ENCODE measurements around the gene TMEM121B. TPM values are rescaled to one million over a fixed set of nuclear protein-coding genes. Genes with fewer than 3 reads are reported as not detected.
"Not testable (repeated sequence)": the region's sequence is repeated elsewhere in the genome, so short reads cannot be mapped to it uniquely, and the experiment has no call there.

Gene TMEM121B
- total RNA-seq = 0.18 TPM

GRCh38 chr22:17121233-17122195 is at the start of gene TMEM121B:
TMEM121B (minus strand) TSS chr22:17121360; CDS start chr22:17121127, 233 bp downstream.
- DNase-seq (ENCODE audit: low spot score) = peak; percentile 57

GRCh38 chr22:17167486-17167885 is 46.3 kb upstream of the TMEM121B start:
- no peak for DNase-seq (ENCODE audit: low spot score)

GRCh38 chr22:17164392-17165024 is 43.3 kb upstream of the TMEM121B start:
- no peak for DNase-seq (ENCODE audit: low spot score)

- no peak for DNase-seq (ENCODE audit: low spot score)
These were observed 41.6 kb upstream of the TMEM121B start for GRCh38 chr22:17162731-17163130.

GRCh38 chr22:17161991-17162390 is 40.8 kb upstream of the TMEM121B start:
- DNase-seq (ENCODE audit: low spot score) = no peak

GRCh38 chr22:17159504-17159951 is 38.4 kb upstream of the TMEM121B start:
- no peak for DNase-seq (ENCODE audit: low spot score)

- DNase-seq (ENCODE audit: low spot score) = peak; percentile 91
These were observed 37.7 kb upstream of the TMEM121B start, which contains the start of gene HDHD5 for GRCh38 chr22:17158568-17159503. HDHD5 (minus strand) TSS chr22:17159277; CDS start chr22:17159251, 26 bp downstream.

- no peak for DNase-seq (ENCODE audit: low spot score)
These were observed 37.0 kb upstream of the TMEM121B start for GRCh38 chr22:17158176-17158567.

- no peak for DNase-seq (ENCODE audit: low spot score)
These were observed 36.6 kb upstream of the TMEM121B start for GRCh38 chr22:17157714-17158113.

- DNase-seq (ENCODE audit: low spot score) = no peak
These were observed 34.8 kb upstream of the TMEM121B start for GRCh38 chr22:17155941-17156340.

GRCh38 chr22:17152971-17153370 is 31.8 kb upstream of the TMEM121B start:
- DNase-seq (ENCODE audit: low spot score) = no peak

- DNase-seq (ENCODE audit: low spot score) = no peak
These were observed 31.2 kb upstream of the TMEM121B start for GRCh38 chr22:17152340-17152739.

GRCh38 chr22:17149076-17149815 is 28.1 kb upstream of the TMEM121B start:
- no peak for DNase-seq (ENCODE audit: low spot score)

- not testable (repeated sequence) for DNase-seq (ENCODE audit: low spot score)
These were observed 26.3 kb upstream of the TMEM121B start for GRCh38 chr22:17147458-17147857.

- DNase-seq (ENCODE audit: low spot score) = no peak
These were observed 24.0 kb upstream of the TMEM121B start for GRCh38 chr22:17145021-17145680.

- no peak for DNase-seq (ENCODE audit: low spot score)
These were observed 22.7 kb upstream of the TMEM121B start for GRCh38 chr22:17143826-17144225.

GRCh38 chr22:17143101-17143500 is 21.9 kb upstream of the TMEM121B start:
- no peak for DNase-seq (ENCODE audit: low spot score)

- DNase-seq (ENCODE audit: low spot score) = no peak
These were observed 19.9 kb upstream of the TMEM121B start for GRCh38 chr22:17140826-17141766.

- no peak for DNase-seq (ENCODE audit: low spot score)
These were observed 18.9 kb upstream of the TMEM121B start for GRCh38 chr22:17140022-17140421.
